Gastrocnemius medialis (tissue), 4 donors: ENCODE measurements around the gene SIRT5.

Source experiments
- POLR2A ChIP-seq, 2 donors: fragments of 450-650 bp; IDR thresholded peaks; one replicate each; pipeline ENCODE4 v1.6.1; 2017; ENCODE audit warnings: antibody characterized with exemption in 2 of 2, mild to moderate bottlenecking in 2 of 2, moderate library complexity in 2 of 2
- TF ChIP-seq, protein P1 (sequence below), 5 experiments: fragments of 450-650 bp in 3 of 5; fragments of 200-600 bp in 2 of 5; sonication (generic) in 2 of 5; IDR thresholded peaks in 4 of 5; conservative IDR thresholded peaks in 1 of 5; 1 replicate in 4 of 5; 2 replicates in 1 of 5; pipeline ENCODE4 v1.5.1; 2016 to 2019; ENCODE audit warnings: antibody characterized with exemption in 5 of 5, mild to moderate bottlenecking in 3 of 5, moderate library complexity in 3 of 5

DNA sequence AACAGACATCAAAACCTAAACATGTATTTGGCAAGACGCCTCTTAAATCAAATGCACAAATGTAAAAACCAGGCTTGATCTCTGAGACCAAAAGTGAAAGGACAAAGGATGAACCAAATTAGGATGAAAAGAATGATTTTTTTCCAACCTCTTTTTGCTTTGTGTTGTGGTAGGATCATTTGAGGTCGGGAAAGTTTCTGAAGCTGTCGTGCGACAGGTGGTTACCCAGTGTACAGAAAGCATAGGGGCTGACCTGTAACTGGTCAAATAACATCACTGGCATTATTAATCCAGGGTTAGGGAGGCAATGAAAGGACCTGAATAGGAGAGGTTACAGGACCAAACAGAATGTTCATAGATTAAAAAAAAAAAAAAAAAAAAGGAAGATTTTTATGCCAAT lies 22.7 kb downstream of the SIRT5 start:
- TF ChIP-seq, protein P1, sequence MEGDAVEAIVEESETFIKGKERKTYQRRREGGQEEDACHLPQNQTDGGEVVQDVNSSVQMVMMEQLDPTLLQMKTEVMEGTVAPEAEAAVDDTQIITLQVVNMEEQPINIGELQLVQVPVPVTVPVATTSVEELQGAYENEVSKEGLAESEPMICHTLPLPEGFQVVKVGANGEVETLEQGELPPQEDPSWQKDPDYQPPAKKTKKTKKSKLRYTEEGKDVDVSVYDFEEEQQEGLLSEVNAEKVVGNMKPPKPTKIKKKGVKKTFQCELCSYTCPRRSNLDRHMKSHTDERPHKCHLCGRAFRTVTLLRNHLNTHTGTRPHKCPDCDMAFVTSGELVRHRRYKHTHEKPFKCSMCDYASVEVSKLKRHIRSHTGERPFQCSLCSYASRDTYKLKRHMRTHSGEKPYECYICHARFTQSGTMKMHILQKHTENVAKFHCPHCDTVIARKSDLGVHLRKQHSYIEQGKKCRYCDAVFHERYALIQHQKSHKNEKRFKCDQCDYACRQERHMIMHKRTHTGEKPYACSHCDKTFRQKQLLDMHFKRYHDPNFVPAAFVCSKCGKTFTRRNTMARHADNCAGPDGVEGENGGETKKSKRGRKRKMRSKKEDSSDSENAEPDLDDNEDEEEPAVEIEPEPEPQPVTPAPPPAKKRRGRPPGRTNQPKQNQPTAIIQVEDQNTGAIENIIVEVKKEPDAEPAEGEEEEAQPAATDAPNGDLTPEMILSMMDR (IDR thresholded peaks at IDR 0.05 in 4 of 5, conservative IDR thresholded peaks at IDR 0.05 in 1 of 5): no peak
- TF ChIP-seq POLR2A (IDR thresholded peaks at IDR 0.05): no peak
